ENCODE data around the gene OR2AE1.
A peak's percentile ranks its signal among the peaks of the same experiment; 100 is the strongest.

Gene OR2AE1

DNA sequence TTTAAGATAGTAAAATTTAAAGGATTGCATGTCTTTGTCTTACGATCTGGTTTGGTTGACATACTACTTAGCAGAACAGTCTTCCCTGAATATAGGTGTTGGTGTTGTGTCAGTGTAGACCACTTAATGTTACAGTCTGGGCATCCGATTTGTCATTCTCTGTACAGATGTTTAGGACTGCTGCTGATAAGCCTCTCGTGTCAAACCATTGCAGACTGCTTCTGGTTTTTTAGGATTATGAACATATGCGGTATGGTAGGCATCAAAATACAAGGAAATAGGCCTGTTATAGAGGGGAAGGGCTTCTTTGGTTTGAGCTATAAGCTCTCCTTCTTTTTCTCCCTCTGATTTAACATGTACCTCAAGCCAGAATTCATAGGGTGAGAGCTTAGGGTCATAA lies 41.6 kb downstream of the OR2AE1 start:
- Mint-ChIP-seq H3K9me3 (no peaks in the 10 kb centered on the region), H3K4me3 (no peak overlapping the region), H3K27ac (no peak overlapping the region), H3K4me1 (peaks cover 5% of the 10 kb centered on the region), H3K27me3 (ENCODE audit: low read depth) (peaks cover 6% of the 10 kb centered on the region), H3K36me3 (ENCODE audit: low read depth) (no peaks in the 10 kb centered on the region)
- TF ChIP-seq, protein P1, sequence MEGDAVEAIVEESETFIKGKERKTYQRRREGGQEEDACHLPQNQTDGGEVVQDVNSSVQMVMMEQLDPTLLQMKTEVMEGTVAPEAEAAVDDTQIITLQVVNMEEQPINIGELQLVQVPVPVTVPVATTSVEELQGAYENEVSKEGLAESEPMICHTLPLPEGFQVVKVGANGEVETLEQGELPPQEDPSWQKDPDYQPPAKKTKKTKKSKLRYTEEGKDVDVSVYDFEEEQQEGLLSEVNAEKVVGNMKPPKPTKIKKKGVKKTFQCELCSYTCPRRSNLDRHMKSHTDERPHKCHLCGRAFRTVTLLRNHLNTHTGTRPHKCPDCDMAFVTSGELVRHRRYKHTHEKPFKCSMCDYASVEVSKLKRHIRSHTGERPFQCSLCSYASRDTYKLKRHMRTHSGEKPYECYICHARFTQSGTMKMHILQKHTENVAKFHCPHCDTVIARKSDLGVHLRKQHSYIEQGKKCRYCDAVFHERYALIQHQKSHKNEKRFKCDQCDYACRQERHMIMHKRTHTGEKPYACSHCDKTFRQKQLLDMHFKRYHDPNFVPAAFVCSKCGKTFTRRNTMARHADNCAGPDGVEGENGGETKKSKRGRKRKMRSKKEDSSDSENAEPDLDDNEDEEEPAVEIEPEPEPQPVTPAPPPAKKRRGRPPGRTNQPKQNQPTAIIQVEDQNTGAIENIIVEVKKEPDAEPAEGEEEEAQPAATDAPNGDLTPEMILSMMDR (IDR thresholded peaks at IDR 0.05; ENCODE audit: unreplicated experiment in 3 of 3), result no peak

DNA sequence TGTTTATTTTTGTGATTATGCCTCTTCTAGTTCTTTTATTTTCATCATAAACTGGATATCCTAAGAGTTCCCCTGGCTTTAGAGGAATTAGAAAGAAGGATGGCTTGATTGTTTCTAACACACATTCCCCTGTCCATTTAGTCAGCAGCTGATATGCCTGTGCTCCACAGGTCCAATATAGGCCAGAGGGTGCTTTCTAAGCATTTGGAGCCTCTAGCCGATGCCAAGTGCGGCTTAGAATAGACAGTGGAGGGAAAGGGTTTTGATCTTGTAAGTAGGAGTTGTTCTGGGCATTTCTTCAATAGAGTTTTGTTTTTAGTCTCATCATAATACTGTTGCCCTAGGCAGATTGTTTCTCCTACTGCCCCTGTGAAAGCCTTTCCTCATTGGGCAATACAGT lies 42.5 kb downstream of the OR2AE1 start:
- Mint-ChIP-seq H3K36me3 (ENCODE audit: low read depth) (no peaks in the 10 kb centered on the region), H3K4me1 (peaks cover 9% of the 10 kb centered on the region), H3K27ac (no peak overlapping the region), H3K4me3 (no peak overlapping the region), H3K27me3 (ENCODE audit: low read depth) (peaks cover 4% of the 10 kb centered on the region), H3K9me3 (no peaks in the 10 kb centered on the region)
- TF ChIP-seq, protein P1 (IDR thresholded peaks at IDR 0.05; ENCODE audit: unreplicated experiment in 3 of 3), result no peak

DNA sequence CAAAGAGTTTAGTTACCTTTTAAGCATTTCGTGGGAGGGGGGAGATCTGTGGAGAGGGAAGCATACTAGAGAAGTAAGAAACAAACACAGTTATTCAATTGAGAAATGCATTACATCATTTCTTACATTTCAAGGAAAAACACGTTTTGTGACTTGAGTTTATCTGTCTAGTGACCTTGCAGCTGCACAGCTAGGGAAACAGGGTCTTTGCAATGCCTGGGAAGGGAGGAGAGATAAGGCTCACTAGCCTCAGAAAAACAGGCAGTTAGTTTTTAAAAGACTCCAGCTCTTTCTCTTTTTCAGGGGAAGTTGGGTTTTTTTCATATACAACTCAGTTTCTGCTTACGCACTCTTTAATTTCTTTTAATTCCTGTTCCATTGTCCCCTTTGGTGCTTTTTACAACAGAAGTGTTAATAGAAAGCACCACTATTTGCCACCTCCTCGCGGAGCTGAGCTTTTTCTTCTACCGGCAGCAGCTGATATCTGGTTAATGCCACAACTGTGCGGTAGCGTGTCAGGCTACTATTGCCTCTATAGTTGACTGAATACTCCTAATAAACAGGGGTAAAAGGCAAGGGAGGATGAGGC lies 43.5 kb downstream of the OR2AE1 start:
- H3K27ac Mint-ChIP-seq, result peak overlapping the region; percentile 34 to 76 (median 51)
- peaks cover 4% of the 10 kb centered on the region for H3K27me3 Mint-ChIP-seq (ENCODE audit: low read depth)
- TF ChIP-seq, protein P1 (IDR thresholded peaks at IDR 0.05; ENCODE audit: unreplicated experiment in 3 of 3), result no peak
- H3K4me3 Mint-ChIP-seq, result no peak overlapping the region
- peaks cover 17% of the 10 kb centered on the region for H3K4me1 Mint-ChIP-seq
- no peaks in the 10 kb centered on the region for H3K36me3 Mint-ChIP-seq (ENCODE audit: low read depth)
- H3K9me3 Mint-ChIP-seq, result no peaks in the 10 kb centered on the region

DNA sequence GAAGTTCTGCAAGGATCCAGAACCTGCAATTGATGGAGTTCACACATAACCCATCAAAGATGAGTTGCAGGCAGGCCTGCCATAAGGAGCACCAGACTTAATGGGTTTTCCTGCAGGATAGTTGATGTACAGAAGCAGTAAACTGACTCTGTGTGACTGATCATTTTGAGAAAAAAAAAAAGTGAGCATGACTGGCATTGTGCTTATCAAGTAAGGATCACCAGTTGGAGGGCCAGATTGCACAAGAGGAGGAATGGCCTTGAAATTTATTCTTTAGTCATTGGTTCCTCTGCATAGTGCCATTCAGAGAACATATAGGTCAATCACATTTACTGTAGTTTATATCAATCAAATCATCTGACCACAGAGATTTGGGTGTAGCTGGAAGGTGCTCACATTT lies 45.2 kb downstream of the OR2AE1 start:
- H3K4me3 Mint-ChIP-seq, result no peak overlapping the region
- H3K36me3 Mint-ChIP-seq (ENCODE audit: low read depth), result no peaks in the 10 kb centered on the region
- peaks cover 13% of the 10 kb centered on the region for H3K27me3 Mint-ChIP-seq (ENCODE audit: low read depth)
- H3K27ac Mint-ChIP-seq, result no peak overlapping the region
- H3K4me1 Mint-ChIP-seq, result peaks cover 12% of the 10 kb centered on the region
- TF ChIP-seq, protein P1 (IDR thresholded peaks at IDR 0.05; ENCODE audit: unreplicated experiment in 3 of 3), result no peak
- no peaks in the 10 kb centered on the region for H3K9me3 Mint-ChIP-seq

DNA sequence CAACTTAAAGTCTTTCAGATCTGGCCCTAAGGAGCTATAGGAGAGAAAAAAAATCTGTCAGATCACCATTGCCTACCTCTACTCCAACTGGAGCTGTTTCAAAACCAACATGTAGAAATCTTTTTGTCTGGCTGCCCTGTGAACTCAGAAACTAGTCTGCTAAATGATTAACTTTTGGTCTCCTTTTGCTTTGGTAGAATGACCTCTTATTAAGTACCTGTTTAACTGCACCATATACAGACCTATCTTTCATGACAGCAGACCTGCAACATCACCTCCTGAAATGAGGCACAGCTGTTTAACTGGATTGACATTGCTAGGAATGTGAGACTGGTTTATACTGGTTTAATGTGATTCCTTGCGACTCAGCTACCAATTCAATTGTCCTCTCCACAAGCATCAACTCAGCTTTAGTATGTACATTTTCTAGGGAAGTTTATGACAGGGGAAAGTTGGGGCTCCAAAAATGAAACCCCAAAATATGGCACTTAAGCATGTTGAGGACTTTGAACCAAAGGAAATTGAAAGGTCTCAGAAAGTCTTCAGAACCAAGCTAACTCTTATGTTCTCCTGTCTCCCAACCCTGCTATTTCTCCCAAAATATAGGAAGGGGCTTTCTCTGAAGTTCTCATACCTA lies 47.2 kb downstream of the OR2AE1 start:
- no peaks in the 10 kb centered on the region for H3K36me3 Mint-ChIP-seq (ENCODE audit: low read depth)
- H3K27me3 Mint-ChIP-seq (ENCODE audit: low read depth), result peaks cover 14% of the 10 kb centered on the region
- H3K4me3 Mint-ChIP-seq, result peak overlapping the region in 1 of 3 experiments; percentile 24
- peak overlapping the region; percentile 86 to 93 (median 93) for H3K27ac Mint-ChIP-seq
- TF ChIP-seq, protein P1 (IDR thresholded peaks at IDR 0.05; ENCODE audit: unreplicated experiment in 3 of 3), result no peak
- H3K9me3 Mint-ChIP-seq, result no peaks in the 10 kb centered on the region
- peaks cover 21% of the 10 kb centered on the region for H3K4me1 Mint-ChIP-seq

DNA sequence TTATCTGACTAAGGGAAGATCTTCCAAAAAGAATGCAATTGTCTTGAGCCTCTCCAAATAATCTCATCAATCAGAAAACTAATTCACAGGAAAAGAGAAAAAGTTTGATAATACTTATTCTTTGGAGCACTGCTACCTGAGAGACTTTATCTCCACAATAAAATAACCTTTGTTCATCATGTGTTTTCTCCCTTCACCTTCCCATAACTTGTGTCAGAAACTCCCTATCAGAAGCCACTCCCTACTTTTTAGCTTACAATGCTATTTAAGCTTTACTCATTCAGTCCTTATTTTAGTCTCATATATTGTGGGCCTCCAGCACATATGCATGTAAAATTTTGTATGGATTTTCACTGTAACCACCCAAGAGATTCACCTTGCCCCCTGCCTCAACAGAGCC lies 48.0 kb downstream of the OR2AE1 start:
- Mint-ChIP-seq H3K4me1 (peaks cover 21% of the 10 kb centered on the region), H3K36me3 (ENCODE audit: low read depth) (no peaks in the 10 kb centered on the region), H3K4me3 (no peak overlapping the region), H3K27ac (peak overlapping the region; percentile 86 to 93 (median 93)), H3K27me3 (ENCODE audit: low read depth) (peaks cover 14% of the 10 kb centered on the region), H3K9me3 (no peaks in the 10 kb centered on the region)
- TF ChIP-seq, protein P1 (IDR thresholded peaks at IDR 0.05; ENCODE audit: unreplicated experiment in 3 of 3), result no peak
